GM10248 (cell line): Measurements from ENCODE around the gene OOSP1.

Experiments
- CTCF ChIA-PET: fragments of 300-600 bp; sonication (Branson Sonifier 250); formaldehyde crosslinking; extraction: SDS; loops from one replicate; lab custom pipeline; 2021; ENCODE audit warnings: antibody characterized with exemption; lab: Yijun Ruan, JAX
- POLR2A ChIA-PET: fragments of 350-650 bp; sonication (Branson Sonifier 250); formaldehyde crosslinking; extraction: SDS; loops from one replicate; lab custom pipeline; 2020; ENCODE audit warnings: antibody characterized with exemption; lab: Yijun Ruan, JAX
- DNase-seq: peaks from one replicate; pipeline ENCODE4 v3.0.0; 2012; ENCODE audit errors: extremely low spot score
- TF ChIP-seq, protein P1 (sequence below): IDR thresholded peaks from 2 replicates; pipeline ENCODE4 v1.5.1; 2012; ENCODE audit warnings: mild to moderate bottlenecking, low read depth; ENCODE audit errors: extremely low read depth, missing control alignments, control extremely low read depth

Gene OOSP1, protein sequence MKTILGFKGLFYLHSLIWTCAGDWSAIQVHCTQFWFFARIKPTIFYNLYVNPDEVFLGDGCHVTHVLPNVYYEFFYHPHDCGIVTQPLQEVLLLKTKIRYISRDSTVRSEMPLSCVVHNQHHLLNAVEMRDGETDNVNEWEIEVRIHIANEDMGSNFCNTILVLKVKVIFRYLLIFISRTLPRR

DNA sequence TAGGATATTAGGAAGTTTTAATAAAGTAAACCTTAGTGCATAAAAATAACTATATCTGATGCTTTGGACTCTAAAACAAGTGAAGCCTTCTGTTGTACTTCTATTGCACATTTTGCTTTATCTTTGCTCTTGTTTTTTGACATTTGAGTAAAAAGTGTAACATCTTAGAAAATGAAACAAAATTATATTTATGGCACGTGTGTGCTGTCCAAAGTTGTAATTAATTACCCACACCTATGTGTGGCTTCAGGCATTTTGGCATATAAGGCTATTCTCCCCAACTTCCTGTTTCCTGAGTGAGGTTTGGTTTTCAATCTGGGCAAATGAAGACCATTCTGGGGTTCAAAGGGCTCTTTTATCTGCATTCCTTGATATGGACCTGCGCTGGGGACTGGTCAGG lies at the start of gene OOSP1:
TSS of gene OOSP1 (plus strand) at position 301 of the 400 bp plus-strand sequence. CDS start at position 324, 23 bp downstream.
- TF ChIP-seq, protein P1, sequence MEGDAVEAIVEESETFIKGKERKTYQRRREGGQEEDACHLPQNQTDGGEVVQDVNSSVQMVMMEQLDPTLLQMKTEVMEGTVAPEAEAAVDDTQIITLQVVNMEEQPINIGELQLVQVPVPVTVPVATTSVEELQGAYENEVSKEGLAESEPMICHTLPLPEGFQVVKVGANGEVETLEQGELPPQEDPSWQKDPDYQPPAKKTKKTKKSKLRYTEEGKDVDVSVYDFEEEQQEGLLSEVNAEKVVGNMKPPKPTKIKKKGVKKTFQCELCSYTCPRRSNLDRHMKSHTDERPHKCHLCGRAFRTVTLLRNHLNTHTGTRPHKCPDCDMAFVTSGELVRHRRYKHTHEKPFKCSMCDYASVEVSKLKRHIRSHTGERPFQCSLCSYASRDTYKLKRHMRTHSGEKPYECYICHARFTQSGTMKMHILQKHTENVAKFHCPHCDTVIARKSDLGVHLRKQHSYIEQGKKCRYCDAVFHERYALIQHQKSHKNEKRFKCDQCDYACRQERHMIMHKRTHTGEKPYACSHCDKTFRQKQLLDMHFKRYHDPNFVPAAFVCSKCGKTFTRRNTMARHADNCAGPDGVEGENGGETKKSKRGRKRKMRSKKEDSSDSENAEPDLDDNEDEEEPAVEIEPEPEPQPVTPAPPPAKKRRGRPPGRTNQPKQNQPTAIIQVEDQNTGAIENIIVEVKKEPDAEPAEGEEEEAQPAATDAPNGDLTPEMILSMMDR, result no peak
- POLR2A ChIA-PET, result no interaction called here
- CTCF ChIA-PET, result no interaction called here

DNA sequence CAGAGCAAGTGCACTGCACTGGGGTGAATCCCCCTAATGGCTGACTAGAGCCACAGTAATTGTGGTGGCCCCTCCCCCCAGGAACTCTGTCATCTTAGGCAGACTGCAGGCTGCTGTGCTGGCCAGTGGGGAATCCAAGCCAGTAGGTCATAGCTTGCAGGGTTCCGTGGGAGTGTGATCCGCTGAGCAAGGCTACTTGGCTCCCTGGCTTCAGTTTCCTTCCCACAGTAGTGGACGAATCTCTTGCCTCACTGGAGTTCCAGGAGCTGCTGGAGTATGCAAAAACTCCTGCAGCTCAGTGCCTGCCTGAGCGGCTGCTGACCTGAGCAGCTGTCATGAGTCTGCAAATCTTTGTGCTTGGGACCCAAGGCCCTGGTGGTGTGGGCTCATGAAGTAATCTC lies 46.5 kb upstream of the OOSP1 start:
- ChIA-PET CTCF (interaction anchor here (1.1 to 2.3 kb wide), 3 partner anchors 10 to 32 kb away, joined by 3 to 7 read pairs (median 3); no protein-coding TSS in a partner anchor), POLR2A (no interaction called here)
- TF ChIP-seq, protein P1, result no peak
- DNase-seq, result no peak

More for the DNA sequence above, at the start of gene OOSP1:
- no peak for DNase-seq

DNA sequence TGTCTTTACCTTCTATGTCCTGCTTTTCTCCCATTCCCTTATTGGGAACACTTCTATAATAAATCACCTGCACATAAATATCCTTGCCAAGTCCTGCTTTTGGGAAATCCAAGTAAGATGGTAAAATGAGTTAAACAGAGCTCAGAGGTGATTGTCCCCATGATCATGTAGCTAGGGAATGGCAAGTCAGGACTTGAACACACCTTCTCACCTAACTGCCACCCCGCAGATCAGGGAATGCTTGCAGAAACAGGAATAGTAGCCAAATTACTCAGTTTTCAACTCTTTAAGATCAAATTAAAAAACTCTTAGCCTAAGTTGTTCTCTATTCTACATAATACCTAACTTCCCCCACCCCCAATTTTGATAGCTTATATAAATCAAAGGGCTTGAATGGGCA lies 43.6 kb upstream of the OOSP1 start:
- ChIA-PET POLR2A (no interaction called here), CTCF (interaction anchor here (1.3 kb wide), 1 partner anchor 30 kb away, joined by 3 read pairs; no protein-coding TSS in a partner anchor)
- DNase-seq, result no peak
- TF ChIP-seq, protein P1, result no peak

DNA sequence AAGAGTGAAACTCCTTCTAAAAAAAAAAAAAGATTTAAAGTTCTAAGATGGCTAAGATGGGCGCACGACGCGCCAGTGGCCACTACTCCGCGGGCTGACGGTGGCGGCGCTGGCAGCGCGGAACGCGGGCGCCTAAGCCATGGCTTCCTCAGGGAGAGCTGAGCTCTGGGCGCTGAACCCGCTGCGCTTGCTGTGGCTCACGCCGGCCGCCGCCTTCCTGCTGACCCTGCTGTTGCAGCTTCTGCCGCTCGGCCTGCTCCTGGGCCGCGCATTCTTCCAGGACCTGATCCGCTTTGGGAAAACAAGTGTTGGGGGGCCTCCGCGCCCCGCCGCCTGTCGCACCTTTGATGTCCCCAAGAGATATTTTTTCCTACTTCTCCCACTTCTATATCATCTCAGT lies 40.2 kb upstream of the OOSP1 start:
- TF ChIP-seq, protein P1, result no peak
- ChIA-PET POLR2A (no interaction called here), CTCF (no interaction called here)
- no peak for DNase-seq

DNA sequence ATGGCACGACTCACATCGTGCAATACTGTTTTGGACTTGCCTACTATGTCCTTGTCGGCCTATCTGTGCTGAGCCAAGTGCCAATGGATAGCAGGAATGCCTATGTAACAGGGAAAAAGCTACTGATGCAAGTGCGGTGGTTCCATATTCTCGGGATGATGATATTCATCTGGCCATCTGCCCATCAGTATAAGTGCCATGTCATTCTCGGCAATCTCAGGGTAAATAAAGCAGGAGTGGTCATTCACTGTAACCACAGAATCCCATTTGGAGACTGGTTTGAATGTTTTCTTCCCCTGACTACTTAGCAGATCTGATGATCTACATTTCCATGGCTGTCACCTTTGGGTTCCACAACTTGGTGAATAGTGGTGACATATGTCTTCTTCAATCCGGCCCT lies 39.6 kb upstream of the OOSP1 start:
- no peak for DNase-seq
- ChIA-PET CTCF (no interaction called here), POLR2A (no interaction called here)
- TF ChIP-seq, protein P1, result no peak

DNA sequence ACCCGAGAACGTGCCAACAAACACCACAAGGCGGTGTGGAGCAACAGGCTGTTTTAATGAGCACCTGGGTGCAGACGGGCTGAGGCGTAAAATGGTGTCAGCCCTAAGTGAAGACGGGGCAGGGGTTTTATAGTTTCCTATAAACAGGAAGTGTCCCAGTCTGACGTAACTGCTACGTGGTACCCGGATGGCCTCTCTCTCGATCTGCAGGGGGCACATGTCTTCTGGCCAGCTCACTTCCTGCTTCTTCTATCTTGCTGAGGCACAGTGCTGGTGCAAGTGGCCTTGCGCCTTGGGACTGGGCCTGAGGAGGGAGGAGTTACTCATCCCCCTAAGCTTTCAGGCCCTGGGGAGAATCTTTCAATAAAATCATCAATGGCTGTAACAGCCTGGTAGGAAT lies 38.7 kb upstream of the OOSP1 start:
- POLR2A ChIA-PET, result no interaction called here
- no peak for DNase-seq
- TF ChIP-seq, protein P1, result no peak
- CTCF ChIA-PET, result no interaction called here
